Measurements from ENCODE around the gene THAP4.

- TF ChIP-seq POLR2A (IDR thresholded peaks at IDR 0.05; ENCODE audit: low read depth, low read length): no peak
- no peak for TF ChIP-seq NFE2L2 (IDR thresholded peaks at IDR 0.05; ENCODE audit: low read depth, low read length)
- TF ChIP-seq CTCF (conservative IDR thresholded peaks at IDR 0.05; ENCODE audit: low read depth, low read length): no peak
- TF ChIP-seq RCOR1 (IDR thresholded peaks at IDR 0.05; ENCODE audit: insufficient replicate concordance, low read length): no peak
- TF ChIP-seq FOS (IDR thresholded peaks at IDR 0.05; ENCODE audit: low read depth, low read length): no peak
- no peak for TF ChIP-seq CHD1 (IDR thresholded peaks at IDR 0.05; ENCODE audit: low read depth, low read length)
- TF ChIP-seq MAZ (IDR thresholded peaks at IDR 0.05; ENCODE audit: borderline replicate concordance, low read depth, low read length): no peak
- no peak for TF ChIP-seq MAFK (IDR thresholded peaks at IDR 0.05; ENCODE audit: low read depth, low read length)
These were observed 73.4 kb downstream of the THAP4 start for GRCh38 chr2:241563571-241563980.
